Measurements from ENCODE around the gene GABRB1.

The GABRB1 gene

GRCh38 chr4:47084795-47085194, 53.4 kb downstream of the GABRB1 start:
- no peaks in the 10 kb centered on the region for H4K20me1 ChIP-seq (ENCODE audit: insufficient read depth, low read length)
- H3K9me3 ChIP-seq (ENCODE audit: low read length): no peaks in the 10 kb centered on the region
- no peaks in the 10 kb centered on the region for H3F3A ChIP-seq (ENCODE audit: insufficient read depth, low read length)
- no peaks in the 10 kb centered on the region for H3K27me3 ChIP-seq (ENCODE audit: insufficient read depth, low read length)
- no peaks in the 10 kb centered on the region for H3K9me2 ChIP-seq (ENCODE audit: low read depth, low read length)
- H3K4me1 ChIP-seq (ENCODE audit: insufficient read depth, low read length, severe bottlenecking): no peaks in the 10 kb centered on the region
- no peak overlapping the region for H3K4me2 ChIP-seq (ENCODE audit: low read length)
- H2AFZ ChIP-seq (ENCODE audit: low read length): no peak overlapping the region
- H3K27ac ChIP-seq (ENCODE audit: low read depth, low read length, poor library complexity, severe bottlenecking): no peak overlapping the region
- no peak overlapping the region for H3K9ac ChIP-seq (ENCODE audit: low read length)
- H3K79me2 ChIP-seq (ENCODE audit: insufficient read depth, low read length): no peaks in the 10 kb centered on the region
- H3K4me3 ChIP-seq (ENCODE audit: low read depth, low read length, poor library complexity, severe bottlenecking): no peak overlapping the region
- no peaks in the 10 kb centered on the region for H3K36me3 ChIP-seq (ENCODE audit: insufficient read depth, low read length)
- TF ChIP-seq EZH2 (IDR thresholded peaks at IDR 0.05; ENCODE audit: borderline replicate concordance, low read length): no peak
- TF ChIP-seq, protein P1, sequence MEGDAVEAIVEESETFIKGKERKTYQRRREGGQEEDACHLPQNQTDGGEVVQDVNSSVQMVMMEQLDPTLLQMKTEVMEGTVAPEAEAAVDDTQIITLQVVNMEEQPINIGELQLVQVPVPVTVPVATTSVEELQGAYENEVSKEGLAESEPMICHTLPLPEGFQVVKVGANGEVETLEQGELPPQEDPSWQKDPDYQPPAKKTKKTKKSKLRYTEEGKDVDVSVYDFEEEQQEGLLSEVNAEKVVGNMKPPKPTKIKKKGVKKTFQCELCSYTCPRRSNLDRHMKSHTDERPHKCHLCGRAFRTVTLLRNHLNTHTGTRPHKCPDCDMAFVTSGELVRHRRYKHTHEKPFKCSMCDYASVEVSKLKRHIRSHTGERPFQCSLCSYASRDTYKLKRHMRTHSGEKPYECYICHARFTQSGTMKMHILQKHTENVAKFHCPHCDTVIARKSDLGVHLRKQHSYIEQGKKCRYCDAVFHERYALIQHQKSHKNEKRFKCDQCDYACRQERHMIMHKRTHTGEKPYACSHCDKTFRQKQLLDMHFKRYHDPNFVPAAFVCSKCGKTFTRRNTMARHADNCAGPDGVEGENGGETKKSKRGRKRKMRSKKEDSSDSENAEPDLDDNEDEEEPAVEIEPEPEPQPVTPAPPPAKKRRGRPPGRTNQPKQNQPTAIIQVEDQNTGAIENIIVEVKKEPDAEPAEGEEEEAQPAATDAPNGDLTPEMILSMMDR (IDR thresholded peaks at IDR 0.05; ENCODE audit: low read length): no peak

- Histone ChIP-seq H3K27me3 (ENCODE audit: insufficient read depth, low read length) (no peaks in the 10 kb centered on the region), H3K27ac (ENCODE audit: low read depth, low read length, poor library complexity, severe bottlenecking) (no peak overlapping the region), H2AFZ (ENCODE audit: low read length) (no peak overlapping the region), H3K9me2 (ENCODE audit: low read depth, low read length) (no peaks in the 10 kb centered on the region), H3K4me1 (ENCODE audit: insufficient read depth, low read length, severe bottlenecking) (no peaks in the 10 kb centered on the region), H3F3A (ENCODE audit: insufficient read depth, low read length) (no peaks in the 10 kb centered on the region), H3K9me3 (ENCODE audit: low read length) (no peaks in the 10 kb centered on the region), H3K4me2 (ENCODE audit: low read length) (no peak overlapping the region), H3K36me3 (ENCODE audit: insufficient read depth, low read length) (no peaks in the 10 kb centered on the region), H3K9ac (ENCODE audit: low read length) (no peak overlapping the region), H3K79me2 (ENCODE audit: insufficient read depth, low read length) (no peaks in the 10 kb centered on the region), H4K20me1 (ENCODE audit: insufficient read depth, low read length) (no peaks in the 10 kb centered on the region), H3K4me3 (ENCODE audit: low read depth, low read length, poor library complexity, severe bottlenecking) (no peak overlapping the region)
- TF ChIP-seq, protein P1 (IDR thresholded peaks at IDR 0.05; ENCODE audit: low read length): no peak
- TF ChIP-seq EZH2 (IDR thresholded peaks at IDR 0.05; ENCODE audit: borderline replicate concordance, low read length): no peak
These were observed 56.9 kb downstream of the GABRB1 start for GRCh38 chr4:47088298-47088697.

GRCh38 chr4:47095884-47096283, 64.5 kb downstream of the GABRB1 start:
- TF ChIP-seq EZH2 (IDR thresholded peaks at IDR 0.05; ENCODE audit: borderline replicate concordance, low read length): no peak
- TF ChIP-seq, protein P1 (IDR thresholded peaks at IDR 0.05; ENCODE audit: low read length): no peak
- Histone ChIP-seq H3K4me2 (ENCODE audit: low read length) (no peak overlapping the region), H3K27ac (ENCODE audit: low read depth, low read length, poor library complexity, severe bottlenecking) (no peak overlapping the region)

More at GRCh38 chr4:47095884-47096283, 64.5 kb downstream of the GABRB1 start:
- Histone ChIP-seq H3F3A (ENCODE audit: insufficient read depth, low read length) (no peaks in the 10 kb centered on the region), H3K36me3 (ENCODE audit: insufficient read depth, low read length) (no peaks in the 10 kb centered on the region), H3K4me3 (ENCODE audit: low read depth, low read length, poor library complexity, severe bottlenecking) (no peak overlapping the region), H3K79me2 (ENCODE audit: insufficient read depth, low read length) (no peaks in the 10 kb centered on the region), H3K4me1 (ENCODE audit: insufficient read depth, low read length, severe bottlenecking) (no peaks in the 10 kb centered on the region), H3K9ac (ENCODE audit: low read length) (no peak overlapping the region), H4K20me1 (ENCODE audit: insufficient read depth, low read length) (no peaks in the 10 kb centered on the region), H3K9me2 (ENCODE audit: low read depth, low read length) (no peaks in the 10 kb centered on the region), H3K27me3 (ENCODE audit: insufficient read depth, low read length) (no peaks in the 10 kb centered on the region), H3K9me3 (ENCODE audit: low read length) (no peaks in the 10 kb centered on the region), H2AFZ (ENCODE audit: low read length) (no peak overlapping the region)
